K562 (cell line): Measurements from ENCODE around the gene FZD4. TPM values are rescaled to one million over a fixed set of nuclear protein-coding genes. Genes with fewer than 3 reads are reported as not detected.

Experiments
- ATAC-seq: fragments of 200-7000 bp; cut with Tn5 transposase; 3 replicates; pipeline ENCODE4 v1.9.1; 2020; ENCODE audit warnings: moderate library complexity
- BruUV-seq: library from RNA; stranded (reverse); fragments of 400-500 nt; replicated peaks from 2 replicates; lab custom pipeline; 2021; lab: Mats Ljungman, UMichigan
- CTCF ChIA-PET: fragments of 300-600 bp; formaldehyde crosslinking; extraction: SDS; loops from one replicate; lab custom pipeline; 2021; ENCODE audit warnings: low intra/inter-chr PET ratio; lab: Yijun Ruan, JAX
- POLR2A ChIA-PET: fragments of 300-600, 350-650 bp; sonication (Branson Sonifier 250); formaldehyde crosslinking; extraction: SDS; loops from one replicate; lab custom pipeline; 2021; ENCODE audit warnings: antibody characterized with exemption, inconsistent platforms; lab: Yijun Ruan, JAX
- DNase-seq, 4 experiments: peaks; one replicate each; pipeline versions ENCODE4 v3.0.0 to v3.0.0-alpha.2; 2011 to 2018; ENCODE audit warnings: low spot score in 3 of 4, mixed read lengths in 3 of 4; ENCODE audit errors: extremely low read depth in 1 of 4
- FAIRE-seq: peaks from 2 replicates; lab custom pipeline; 2011; peaks lifted over from hg19 to GRCh38; lab: Jason Lieb, UNC
- H2AFZ ChIP-seq: 2 replicates; pipeline ENCODE4 v1.6.0; 2011; ENCODE audit warnings: low read depth, low read length, control low read depth, inconsistent platforms
- H3K27ac ChIP-seq: fragments of 200-600 bp; 3 replicates; pipeline ENCODE4 v1.8.0; 2011; ENCODE audit warnings: low read depth, mild to moderate bottlenecking, control low read depth, inconsistent platforms, low read length, moderate library complexity, mixed read lengths; ENCODE audit errors: extremely low read depth
- H3K27me3 ChIP-seq, 2 experiments: fragments of 300-600 bp in 1 of 2; 2 replicates in 1 of 2; 3 replicates in 1 of 2; pipeline versions ENCODE4 v1.6.0 to v1.8.0; 2011; ENCODE audit warnings: inconsistent platforms in 2 of 2, low read length in 2 of 2, mild to moderate bottlenecking in 1 of 2, mixed read lengths in 1 of 2, moderate library complexity in 1 of 2; ENCODE audit not compliant: control insufficient read depth in 2 of 2, insufficient read depth in 2 of 2
- H3K36me3 ChIP-seq: fragments of 300-600 bp; 3 replicates; pipeline ENCODE4 v1.8.0; 2011; ENCODE audit warnings: mild to moderate bottlenecking, low read length, inconsistent platforms; ENCODE audit not compliant: control insufficient read depth, insufficient read depth
- H3K4me1 ChIP-seq, 2 experiments: fragments of 200-600 bp in 1 of 2; replicated peaks in 1 of 2; 2 replicates in 1 of 2; 3 replicates in 1 of 2; pipeline versions ENCODE4 v1.5.1 to v1.8.0; 2011; ENCODE audit warnings: inconsistent platforms in 2 of 2, low read length in 2 of 2, mild to moderate bottlenecking in 1 of 2, mixed read lengths in 1 of 2, moderate library complexity in 1 of 2; ENCODE audit not compliant: control insufficient read depth in 2 of 2, insufficient read depth in 2 of 2
- H3K4me2 ChIP-seq: 2 replicates; pipeline ENCODE4 v1.6.1; 2011; ENCODE audit warnings: low read length, control low read depth, inconsistent platforms, mixed read lengths; ENCODE audit not compliant: insufficient read depth
- H3K4me3 ChIP-seq: fragments of 200-600 bp; sonication (generic), shearing (Covaris generic); 2 replicates; pipeline ENCODE4 v1.5.1; 2016; ENCODE audit warnings: control low read depth, inconsistent platforms
- H3K79me2 ChIP-seq: fragments of 200-600 bp; 3 replicates; pipeline ENCODE4 v1.8.0; 2011; ENCODE audit warnings: low read length, inconsistent platforms; ENCODE audit not compliant: control insufficient read depth, insufficient read depth
- H3K9ac ChIP-seq, 2 experiments: 2 replicates each; pipeline versions ENCODE4 v1.6.0 to v1.6.1; 2011; ENCODE audit warnings: low read depth in 2 of 2, low read length in 2 of 2, control low read depth in 1 of 2, inconsistent platforms in 1 of 2, mild to moderate bottlenecking in 1 of 2, mixed read lengths in 1 of 2; ENCODE audit not compliant: insufficient read depth in 1 of 2
- H3K9me1 ChIP-seq: one replicate; pipeline ENCODE4 v1.6.0; 2011; ENCODE audit warnings: inconsistent platforms, mild to moderate bottlenecking, low read length, moderate library complexity; ENCODE audit not compliant: control insufficient read depth, insufficient read depth
- H3K9me3 ChIP-seq: replicated peaks from 2 replicates; pipeline ENCODE4 v1.5.1; 2011; ENCODE audit warnings: low read depth, low read length, inconsistent platforms; ENCODE audit not compliant: control insufficient read depth, insufficient read depth
- H4K20me1 ChIP-seq: replicated peaks from 2 replicates; pipeline ENCODE4 v1.6.1; 2011; ENCODE audit warnings: low read length, inconsistent platforms, mixed read lengths; ENCODE audit not compliant: control insufficient read depth, insufficient read depth
- ARID3A ChIP-seq: IDR thresholded peaks from 2 replicates; pipeline ENCODE4 v1.6.1; 2012; ENCODE audit warnings: low read depth, low read length, improper control_type of control experiment, borderline replicate concordance
- CEBPB ChIP-seq: fragments of 450-650 bp; IDR thresholded peaks from 2 replicates; pipeline ENCODE4 v1.6.1; 2016; ENCODE audit warnings: missing genetic modification characterization, missing compliant biosample characterization
- ERF ChIP-seq: fragments of 450-650 bp; formaldehyde crosslinking; IDR thresholded peaks from 2 replicates; pipeline ENCODE4 v1.4.0; 2020; ENCODE audit warnings: mild to moderate bottlenecking, mixed read lengths
- KLF10 ChIP-seq: fragments of 250-450 bp; sonication (Bioruptor Pico); IDR thresholded peaks from 2 replicates; pipeline ENCODE4 v1.6.1; 2021; ENCODE audit warnings: matching md5 sums
- NFYB ChIP-seq: IDR thresholded peaks from 2 replicates; pipeline ENCODE4 v1.6.1; 2011; ENCODE audit warnings: mild to moderate bottlenecking, moderate library complexity; ENCODE audit not compliant: insufficient read length; ENCODE audit errors: extremely low read depth
- RAD21 ChIP-seq, 2 experiments: fragments of 250-450 bp in 1 of 2; fragments of 450-650 bp in 1 of 2; sonication (Bioruptor Pico) in 1 of 2; formaldehyde crosslinking in 1 of 2; IDR thresholded peaks in 1 of 2; conservative IDR thresholded peaks in 1 of 2; 2 replicates each; pipeline versions ENCODE4 v1.4.0 to v1.8.0; 2020 to 2022; ENCODE audit warnings: mild to moderate bottlenecking in 2 of 2, moderate library complexity in 1 of 2
- RBM25 ChIP-seq: fragments of 200-400 bp; formaldehyde crosslinking; IDR thresholded peaks from 2 replicates; pipeline ENCODE4 v1.6.1; 2018; ENCODE audit warnings: low read length, low read depth, moderate library complexity; ENCODE audit not compliant: severe bottlenecking
- SMAD1 ChIP-seq: fragments of 150-350 bp; IDR thresholded peaks from 2 replicates; pipeline ENCODE4 v1.6.1; 2014; ENCODE audit warnings: low read length, low read depth; ENCODE audit not compliant: partially characterized antibody
- ZNF384 ChIP-seq: IDR thresholded peaks from 2 replicates; pipeline ENCODE4 v1.6.1; 2012; ENCODE audit warnings: low read depth, low read length, improper control_type of control experiment
- ZNF41 ChIP-seq: fragments of 250-450 bp; sonication (Bioruptor Pico); conservative IDR thresholded peaks from 2 replicates; pipeline ENCODE4 v1.4.0; 2020; ENCODE audit warnings: mild to moderate bottlenecking
- WGBS: fragments of 100-300 bp; shearing (Covaris generic); methylation state at CpG from one replicate; pipeline ENCODE4 v1.1.6; 2016; ENCODE audit warnings: low coverage, mixed read lengths; ENCODE audit not compliant: insufficient coverage; ENCODE audit errors: missing lambda C conversion rate; 5-methylcytosine and 5-hydroxymethylcytosine counted together
- in situ Hi-C: fragments of 300-500 bp; cut with MboI; formaldehyde crosslinking; loops from 4 replicates; pipeline ENCODE4 v1.15.0; 2018; ENCODE audit warnings: inconsistent platforms, mixed read lengths
- intact Hi-C: fragments of 100-400 bp; cut with micrococcal nuclease; formaldehyde crosslinking; loops from 2 replicates; pipeline ENCODE4 v1.14.2; 2022
- polyA plus RNA-seq, 8 experiments: library from polyadenylated mRNA; depleted of rRNA in 4 of 8; stranded (reverse) in 5 of 8; unstranded in 3 of 8; fragments of >200 nt; fragmentation: Nextera tagmentation in 2 of 8; fragmentation: Illumina TruSeq in 1 of 8; extraction: Ambion mirVana in 2 of 8; extraction: Trizol in 1 of 8; gene quantifications; 2 replicates each; pipeline versions ENCODE4 v1.2.1 to v1.2.3, GENCODE V29; 2011 to 2014; ENCODE audit warnings: inconsistent platforms in 1 of 8, missing spikeins in 1 of 8
- total RNA-seq, 7 experiments: library from RNA; depleted of rRNA in 6 of 7; stranded (reverse); fragments of >200 nt in 6 of 7; fragmentation: Illumina TruSeq in 2 of 7; extraction: Trizol in 2 of 7; gene quantifications; 2 replicates each; pipeline versions ENCODE4 v1.2.1 to v1.2.3, GENCODE V29; 2011 to 2021; ENCODE audit warnings: low replicate concordance in 1 of 7
- TF ChIP-seq, protein P1 (sequence below), 2 experiments: fragments of 450-650 bp in 1 of 2; IDR thresholded peaks; 2 replicates each; pipeline ENCODE4 v1.6.1; 2011 to 2017; ENCODE audit warnings: low read depth in 2 of 2, antibody characterized with exemption in 1 of 2, borderline replicate concordance in 1 of 2, low read length in 1 of 2, mild to moderate bottlenecking in 1 of 2, mixed read lengths in 1 of 2; ENCODE audit not compliant: control insufficient read depth in 1 of 2

The FZD4 gene
- total and polyA plus RNA-seq, 9 of the 15 experiments (the other 6 are each of a cell fraction or from before 2014, with no cell fraction given), result 1.2 to 7.9 (median 5.8) TPM

- WGBS, result 76% methylated on average over 8 of the region's 8 CpGs
- Histone ChIP-seq H3K27ac (no peak overlapping the region), H3K4me1 (peaks cover 18 to 29% of the 10 kb centered on the region in 2 experiments), H3K9ac (no peak overlapping the region), H3K4me2 (no peak overlapping the region), H3K4me3 (no peak overlapping the region), H4K20me1 (no peaks in the 10 kb centered on the region), H3K79me2 (peaks cover 14% of the 10 kb centered on the region), H3K27me3 (no peaks in the 10 kb centered on the region), H3K9me1 (peaks cover 2% of the 10 kb centered on the region), H3K36me3 (peaks cover 36% of the 10 kb centered on the region; the same call in 2 of the 3 replicates), H3K9me3 (no peaks in the 10 kb centered on the region), H2AFZ (no peak overlapping the region)
- DNase-seq, result no peak
- FAIRE-seq, result no peak
- in situ Hi-C loops, result no loop called here
- ChIA-PET POLR2A (interaction anchor here (1.1 to 3.3 kb wide), 2 partner anchors 13 to 102 kb away, joined by 3 to 15 read pairs; no protein-coding TSS in a partner anchor), CTCF (no interaction called here)
- no peak for ATAC-seq
- intact Hi-C loops, result loop anchor here (5.0 kb wide), 1 partner anchor 85 kb away; the partner anchor contains the start of gene TMEM135
- TF ChIP-seq CEBPB (no peak), KLF10 (CRISPR knock-in tag) (no peak), ERF (CRISPR knock-in tag) (no peak), ARID3A (no peak), SMAD1 (no peak), RBM25 (no peak), ZNF384 (no peak), ZNF41 (CRISPR knock-in tag) (no peak), NFYB (no peak), RAD21 (CRISPR knock-in tag; conservative IDR thresholded peaks at IDR 0.05 in 1 of 2, IDR thresholded peaks at IDR 0.05 in 1 of 2) (no peak)
- TF ChIP-seq, protein P1, sequence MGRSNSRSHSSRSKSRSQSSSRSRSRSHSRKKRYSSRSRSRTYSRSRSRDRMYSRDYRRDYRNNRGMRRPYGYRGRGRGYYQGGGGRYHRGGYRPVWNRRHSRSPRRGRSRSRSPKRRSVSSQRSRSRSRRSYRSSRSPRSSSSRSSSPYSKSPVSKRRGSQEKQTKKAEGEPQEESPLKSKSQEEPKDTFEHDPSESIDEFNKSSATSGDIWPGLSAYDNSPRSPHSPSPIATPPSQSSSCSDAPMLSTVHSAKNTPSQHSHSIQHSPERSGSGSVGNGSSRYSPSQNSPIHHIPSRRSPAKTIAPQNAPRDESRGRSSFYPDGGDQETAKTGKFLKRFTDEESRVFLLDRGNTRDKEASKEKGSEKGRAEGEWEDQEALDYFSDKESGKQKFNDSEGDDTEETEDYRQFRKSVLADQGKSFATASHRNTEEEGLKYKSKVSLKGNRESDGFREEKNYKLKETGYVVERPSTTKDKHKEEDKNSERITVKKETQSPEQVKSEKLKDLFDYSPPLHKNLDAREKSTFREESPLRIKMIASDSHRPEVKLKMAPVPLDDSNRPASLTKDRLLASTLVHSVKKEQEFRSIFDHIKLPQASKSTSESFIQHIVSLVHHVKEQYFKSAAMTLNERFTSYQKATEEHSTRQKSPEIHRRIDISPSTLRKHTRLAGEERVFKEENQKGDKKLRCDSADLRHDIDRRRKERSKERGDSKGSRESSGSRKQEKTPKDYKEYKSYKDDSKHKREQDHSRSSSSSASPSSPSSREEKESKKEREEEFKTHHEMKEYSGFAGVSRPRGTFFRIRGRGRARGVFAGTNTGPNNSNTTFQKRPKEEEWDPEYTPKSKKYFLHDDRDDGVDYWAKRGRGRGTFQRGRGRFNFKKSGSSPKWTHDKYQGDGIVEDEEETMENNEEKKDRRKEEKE (IDR thresholded peaks at IDR 0.05; ENCODE audit: borderline replicate concordance in 1 of 2, control insufficient read depth in 1 of 2, low read depth in 2 of 2, low read length in 1 of 2), result no peak
- no TSS peak for BruUV-seq
Measured at GRCh38 chr11:86952221-86952875, 2.8 kb downstream of the FZD4 start.
